Parathyroid adenoma (tissue), 2 donors: Measurements from ENCODE around the gene MYNN.
A peak's percentile ranks its signal among the peaks of the same experiment; 100 is the strongest.

Experiments
- H2AFZ ChIP-seq: fragments of 300-600 bp; sonication (generic); one replicate; pipeline ENCODE4 v1.7.0; 2017; ENCODE audit warnings: antibody characterized with exemption, mild to moderate bottlenecking
- H3K27ac ChIP-seq: fragments of 300-600 bp; sonication (generic); one replicate; pipeline ENCODE4 v1.7.0; 2017
- H3K27me3 ChIP-seq: fragments of 300-600 bp; sonication (generic); one replicate; pipeline ENCODE4 v1.7.0; 2017; ENCODE audit warnings: low read length; ENCODE audit not compliant: control insufficient read depth, insufficient read depth
- H3K36me3 ChIP-seq: fragments of 300-600 bp; sonication (generic); one replicate; pipeline ENCODE4 v1.7.0; 2017; ENCODE audit warnings: low read length; ENCODE audit not compliant: control insufficient read depth, insufficient read depth
- H3K4me1 ChIP-seq: fragments of 300-600 bp; sonication (generic); one replicate; pipeline ENCODE4 v1.7.0; 2017; ENCODE audit warnings: control low read depth
- H3K4me2 ChIP-seq: fragments of 300-600 bp; sonication (generic); one replicate; pipeline ENCODE4 v1.7.0; 2017; ENCODE audit warnings: low read length
- H3K4me3 ChIP-seq: fragments of 300-600 bp; sonication (generic); one replicate; pipeline ENCODE4 v1.7.0; 2017; ENCODE audit warnings: low read depth, low read length
- H3K79me2 ChIP-seq: fragments of 300-600 bp; sonication (generic); one replicate; pipeline ENCODE4 v1.7.0; 2017; ENCODE audit warnings: control low read depth
- H3K9ac ChIP-seq: fragments of 300-600 bp; sonication (generic); one replicate; pipeline ENCODE4 v1.7.0; 2017; ENCODE audit warnings: mild to moderate bottlenecking
- H3K9me3 ChIP-seq: fragments of 300-600 bp; sonication (generic); one replicate; pipeline ENCODE4 v1.7.0; 2017; ENCODE audit warnings: low read length; ENCODE audit not compliant: control insufficient read depth
- CTCF ChIP-seq: fragments of 300-600 bp; sonication (generic); IDR thresholded peaks from one replicate; pipeline ENCODE4 v1.7.0; 2017; ENCODE audit warnings: antibody characterized with exemption, mild to moderate bottlenecking
- donor health status: primary hyperparathyroidism.

Gene MYNN

GRCh38 chr3:169758359-169758994 is 14.7 kb upstream of the MYNN start:
- Histone ChIP-seq H3K4me1 (no peaks in the 10 kb centered on the region), H3K27me3 (no peaks in the 10 kb centered on the region), H2AFZ (no peak overlapping the region), H3K36me3 (no peaks in the 10 kb centered on the region), H3K79me2 (no peaks in the 10 kb centered on the region), H3K9me3 (no peaks in the 10 kb centered on the region), H3K9ac (no peak overlapping the region), H3K4me3 (no peak overlapping the region), H3K27ac (no peak overlapping the region), H3K4me2 (no peak overlapping the region)
- no peak for TF ChIP-seq CTCF

GRCh38 chr3:169759256-169759655 is 13.9 kb upstream of the MYNN start:
- Histone ChIP-seq H3K27me3 (no peaks in the 10 kb centered on the region), H3K9ac (no peak overlapping the region), H2AFZ (no peak overlapping the region), H3K4me1 (no peaks in the 10 kb centered on the region), H3K4me2 (no peak overlapping the region), H3K9me3 (no peaks in the 10 kb centered on the region), H3K79me2 (no peaks in the 10 kb centered on the region), H3K27ac (no peak overlapping the region), H3K36me3 (no peaks in the 10 kb centered on the region), H3K4me3 (no peak overlapping the region)
- no peak for TF ChIP-seq CTCF

- H3K79me2 ChIP-seq = no peaks in the 10 kb centered on the region
- no peaks in the 10 kb centered on the region for H3K36me3 ChIP-seq
- H3K4me1 ChIP-seq = no peaks in the 10 kb centered on the region
- H3K27ac ChIP-seq = no peak overlapping the region
- TF ChIP-seq CTCF = no peak
- H3K9ac ChIP-seq = no peak overlapping the region
- no peak overlapping the region for H3K4me2 ChIP-seq
- no peaks in the 10 kb centered on the region for H3K27me3 ChIP-seq
- no peak overlapping the region for H2AFZ ChIP-seq
- no peaks in the 10 kb centered on the region for H3K9me3 ChIP-seq
- H3K4me3 ChIP-seq = no peak overlapping the region
Observed at GRCh38 chr3:169760479-169760878, 12.7 kb upstream of the MYNN start.

- peak overlapping the region; percentile 80 for H3K27ac ChIP-seq
- H3K9ac ChIP-seq = no peak overlapping the region
- peak overlapping the region; percentile 71 for H2AFZ ChIP-seq
- H3K4me2 ChIP-seq = peak overlapping the region; percentile 18
- H3K9me3 ChIP-seq = no peaks in the 10 kb centered on the region
- H3K4me3 ChIP-seq = peak overlapping the region; percentile 55
- H3K27me3 ChIP-seq = no peaks in the 10 kb centered on the region
- H3K79me2 ChIP-seq = no peaks in the 10 kb centered on the region
- H3K4me1 ChIP-seq = no peaks in the 10 kb centered on the region
- TF ChIP-seq CTCF = no peak
- H3K36me3 ChIP-seq = no peaks in the 10 kb centered on the region
Observed at GRCh38 chr3:169764312-169764881, 8.8 kb upstream of the MYNN start.
